HCT116 (cell line): Measurements from ENCODE around the gene MDP1. TPM values are rescaled to one million over a fixed set of nuclear protein-coding genes. Genes with fewer than 3 reads are reported as not detected.

Experiments used
- ATAC-seq: fragments of 200-7000 bp; cut with Tn5 transposase; 2 replicates; pipeline ENCODE4 v1.9.1; 2020; ENCODE audit warnings: mild to moderate bottlenecking, moderate library complexity
- Bru-seq: library from RNA; stranded (reverse); fragments of 400-500 nt; gene quantifications from one replicate; lab custom pipeline; 2021; lab: Mats Ljungman, UMichigan
- BruChase-seq, 2 experiments: library from RNA; stranded (reverse); fragments of 400-500 nt; gene quantifications; one replicate each; lab custom pipeline; 2021; lab: Mats Ljungman, UMichigan
- BruUV-seq: library from RNA; stranded (reverse); fragments of 400-500 nt; replicated peaks from 2 replicates; lab custom pipeline; 2021; lab: Mats Ljungman, UMichigan
- CTCF ChIA-PET: fragments of 300-600 bp; sonication (Branson Sonifier 250); formaldehyde crosslinking; loops from one replicate; lab custom pipeline; 2021; ENCODE audit warnings: antibody characterized with exemption; lab: Charles Lee
- POLR2A ChIA-PET: fragments of 300-600, 350-600 bp; sonication (Branson Sonifier 250); formaldehyde crosslinking; loops from one replicate; lab custom pipeline; 2021; ENCODE audit warnings: antibody characterized with exemption; lab: Charles Lee
- RAD21 ChIA-PET, 2 experiments: fragments of 300-600 bp; sonication (Branson Sonifier 250); formaldehyde crosslinking; loops; one replicate each; lab custom pipeline; 2023; ENCODE audit warnings: low total read pairs in 2 of 2; ENCODE audit not compliant: uncharacterized antibody in 2 of 2, unreplicated experiment in 2 of 2, low non-redundant PET in 1 of 2; lab: Charles Lee
- DNase-seq: peaks from one replicate; pipeline ENCODE4 v3.0.0-alpha.2; 2010; ENCODE audit warnings: low read depth, low spot score
- H2AFZ ChIP-seq: fragments of 200-600 bp; shearing (Covaris generic), sonication (generic); 2 replicates; pipeline ENCODE4 v1.6.1; 2017; ENCODE audit warnings: low read depth, mixed run types, mixed read lengths, antibody characterized with exemption, low read length; ENCODE audit not compliant: poor library complexity, severe bottlenecking
- H3K27ac ChIP-seq: 2 replicates; pipeline ENCODE4 v1.5.1; 2012; ENCODE audit warnings: low read depth, low read length
- H3K27me3 ChIP-seq: fragments of 200-600 bp; sonication (generic); 2 replicates; pipeline ENCODE4 v1.6.1; 2016; ENCODE audit warnings: mixed run types, low read length, mixed read lengths; ENCODE audit not compliant: insufficient read depth
- H3K36me3 ChIP-seq, 2 experiments: fragments of 200-500 bp in 1 of 2; fragments of 200-600 bp in 1 of 2; sonication (Bioruptor generic) in 1 of 2; sonication (generic) in 1 of 2; 2 replicates each; pipeline versions ENCODE4 v1.5.1 to v1.6.1; 2014 to 2016; ENCODE audit warnings: low read length in 2 of 2, inconsistent platforms in 1 of 2, mixed read lengths in 1 of 2, mixed run types in 1 of 2; ENCODE audit not compliant: insufficient read depth in 2 of 2, control insufficient read depth in 1 of 2
- H3K4me1 ChIP-seq, 2 experiments: fragments of 200-600 bp in 1 of 2; sonication (generic) in 1 of 2; 2 replicates each; pipeline versions ENCODE4 v1.5.1 to v1.6.1; 2012 to 2017; ENCODE audit warnings: low read length in 2 of 2, inconsistent platforms in 1 of 2, mild to moderate bottlenecking in 1 of 2, mixed read lengths in 1 of 2, mixed run types in 1 of 2, moderate library complexity in 1 of 2; ENCODE audit not compliant: insufficient read depth in 2 of 2, control insufficient read depth in 1 of 2
- H3K4me2 ChIP-seq: fragments of 200-600 bp; sonication (generic); 2 replicates; pipeline ENCODE4 v1.6.1; 2017; ENCODE audit warnings: mixed run types, low read length, mixed read lengths
- H3K4me3 ChIP-seq, 2 experiments: fragments of 200-600 bp in 1 of 2; sonication (generic) in 1 of 2; replicated peaks in 1 of 2; 2 replicates each; pipeline ENCODE4 v1.5.1; 2011 to 2016; ENCODE audit warnings: low read length in 2 of 2, control low read depth in 1 of 2, low read depth in 1 of 2, mild to moderate bottlenecking in 1 of 2, mixed read lengths in 1 of 2, mixed run types in 1 of 2
- H3K79me2 ChIP-seq: fragments of 200-600 bp; sonication (generic); 2 replicates; pipeline ENCODE4 v1.6.1; 2017; ENCODE audit warnings: mild to moderate bottlenecking, mixed run types, low read length, moderate library complexity, mixed read lengths; ENCODE audit not compliant: insufficient read depth
- H3K9ac ChIP-seq: fragments of 200-600 bp; sonication (generic); 2 replicates; pipeline ENCODE4 v1.6.1; 2016; ENCODE audit warnings: low read length, mixed read lengths
- H3K9me2 ChIP-seq: fragments of 200-600 bp; sonication (generic), shearing (Covaris generic); 2 replicates; pipeline ENCODE4 v1.6.1; 2017; ENCODE audit warnings: mixed run types, mild to moderate bottlenecking, moderate library complexity; ENCODE audit not compliant: insufficient read depth
- H3K9me3 ChIP-seq, 2 experiments: fragments of 200-500 bp in 1 of 2; fragments of 200-600 bp in 1 of 2; sonication (Bioruptor generic) in 1 of 2; sonication (generic) in 1 of 2; 2 replicates each; pipeline ENCODE4 v1.6.1; 2014 to 2017; ENCODE audit warnings: low read length in 2 of 2, mixed read lengths in 2 of 2, inconsistent platforms in 1 of 2, low read depth in 1 of 2, mild to moderate bottlenecking in 1 of 2, mixed run types in 1 of 2, moderate library complexity in 1 of 2; ENCODE audit not compliant: control insufficient read depth in 1 of 2, insufficient read depth in 1 of 2
- H4K20me1 ChIP-seq: fragments of 200-600 bp; sonication (generic), shearing (Covaris generic); 2 replicates; pipeline ENCODE4 v1.6.1; 2017; ENCODE audit warnings: mixed run types, mild to moderate bottlenecking, moderate library complexity; ENCODE audit not compliant: insufficient read depth
- ATF3 ChIP-seq: IDR thresholded peaks from 2 replicates; pipeline ENCODE4 v1.6.1; 2012
- CEBPB ChIP-seq: IDR thresholded peaks from 2 replicates; pipeline ENCODE4 v1.6.1; 2012; ENCODE audit warnings: low read depth
- EZH2 ChIP-seq: fragments of 200-600 bp; sonication (generic); IDR thresholded peaks from 2 replicates; pipeline ENCODE4 v1.6.1; 2017; ENCODE audit warnings: antibody characterized with exemption, mixed run types
- EZH2phosphoT487 ChIP-seq: fragments of 200-600 bp; IDR thresholded peaks from 2 replicates; pipeline ENCODE4 v1.6.1; 2018; ENCODE audit warnings: antibody characterized with exemption, borderline replicate concordance
- FOSL1 ChIP-seq: IDR thresholded peaks from 2 replicates; pipeline ENCODE4 v1.6.1; 2012; ENCODE audit warnings: low read depth
- RAD21 ChIP-seq: IDR thresholded peaks from 2 replicates; pipeline ENCODE4 v1.6.1; 2012; ENCODE audit warnings: low read depth, mild to moderate bottlenecking
- REST ChIP-seq: IDR thresholded peaks from 2 replicates; pipeline ENCODE4 v1.6.1; 2012; ENCODE audit warnings: low read depth
- SP1 ChIP-seq: IDR thresholded peaks from 2 replicates; pipeline ENCODE4 v1.6.1; 2012; ENCODE audit warnings: low read depth
- TCF7L2 ChIP-seq: IDR thresholded peaks from 2 replicates; pipeline ENCODE4 v1.7.0; 2011; ENCODE audit warnings: borderline replicate concordance, inconsistent platforms; ENCODE audit not compliant: insufficient read depth, insufficient read length; ENCODE audit errors: extremely low read depth
- YY1 ChIP-seq: IDR thresholded peaks from 2 replicates; pipeline ENCODE4 v1.6.1; 2011; ENCODE audit warnings: low read length, low read depth, moderate library complexity, mild to moderate bottlenecking; ENCODE audit not compliant: insufficient replicate concordance; ENCODE audit errors: extremely low read depth
- ZBTB33 ChIP-seq: IDR thresholded peaks from 2 replicates; pipeline ENCODE4 v1.6.1; 2011; ENCODE audit warnings: mild to moderate bottlenecking, low read length, moderate library complexity; ENCODE audit not compliant: insufficient replicate concordance; ENCODE audit errors: extremely low read depth
- ZFX ChIP-seq: fragments of 450-650 bp; IDR thresholded peaks from 2 replicates; pipeline ENCODE4 v1.6.1; 2017
- intact Hi-C: fragments of 100-400 bp; cut with micrococcal nuclease; formaldehyde crosslinking; loops from 2 replicates; pipeline ENCODE4 v1.10.0; 2022
- long read RNA-seq: library from polyadenylated mRNA; unstranded; transcript quantifications from one replicate; pipeline ENCODE4 v2.0.0, GENCODE V29; 2021; ENCODE audit not compliant: unreplicated experiment
- polyA plus RNA-seq: library from polyadenylated mRNA; unstranded; fragments of >200 nt; gene quantifications from 2 replicates; pipeline ENCODE4 v1.2.1, GENCODE V29; 2012; ENCODE audit warnings: missing spikeins
- total RNA-seq: library from RNA; stranded (reverse); gene quantifications from one replicate; pipeline ENCODE4 v1.2.1, GENCODE V29; 2021; ENCODE audit not compliant: unreplicated experiment
- TF ChIP-seq, protein P1 (sequence below): IDR thresholded peaks from 2 replicates; pipeline ENCODE4 v1.6.1; 2012
- TF ChIP-seq, protein P2 (sequence below), 3 experiments: fragments of 200-600 bp in 1 of 3; sonication (generic) in 1 of 3; IDR thresholded peaks in 2 of 3; conservative IDR thresholded peaks in 1 of 3; 2 replicates each; pipeline ENCODE4 v1.5.1; 2012 to 2017; ENCODE audit warnings: low read depth in 2 of 3, low read length in 2 of 3, antibody characterized with exemption in 1 of 3, borderline replicate concordance in 1 of 3, control low read depth in 1 of 3, mild to moderate bottlenecking in 1 of 3, mixed read lengths in 1 of 3, mixed run types in 1 of 3, moderate library complexity in 1 of 3; ENCODE audit not compliant: insufficient read depth in 1 of 3

The MDP1 gene
- 15.9 TPM for total RNA-seq
- 17.0 and 20.9 TPM in 2 replicates for polyA plus RNA-seq
- percentile 75 among the genes with signal in this experiment for Bru-seq, nascent RNA
- percentile 90 among the genes with signal in this experiment for BruChase-seq, experiment 1, labeled RNA remaining after a 6-hour chase
- percentile 94 among the genes with signal in this experiment for BruChase-seq, experiment 2, labeled RNA remaining after a 2-hour chase
- long read RNA-seq, partial matches to known transcripts = 0 of 9 reads
- long read RNA-seq, other reads (novel, unspliced or antisense) = 3 of 9 reads

DNA sequence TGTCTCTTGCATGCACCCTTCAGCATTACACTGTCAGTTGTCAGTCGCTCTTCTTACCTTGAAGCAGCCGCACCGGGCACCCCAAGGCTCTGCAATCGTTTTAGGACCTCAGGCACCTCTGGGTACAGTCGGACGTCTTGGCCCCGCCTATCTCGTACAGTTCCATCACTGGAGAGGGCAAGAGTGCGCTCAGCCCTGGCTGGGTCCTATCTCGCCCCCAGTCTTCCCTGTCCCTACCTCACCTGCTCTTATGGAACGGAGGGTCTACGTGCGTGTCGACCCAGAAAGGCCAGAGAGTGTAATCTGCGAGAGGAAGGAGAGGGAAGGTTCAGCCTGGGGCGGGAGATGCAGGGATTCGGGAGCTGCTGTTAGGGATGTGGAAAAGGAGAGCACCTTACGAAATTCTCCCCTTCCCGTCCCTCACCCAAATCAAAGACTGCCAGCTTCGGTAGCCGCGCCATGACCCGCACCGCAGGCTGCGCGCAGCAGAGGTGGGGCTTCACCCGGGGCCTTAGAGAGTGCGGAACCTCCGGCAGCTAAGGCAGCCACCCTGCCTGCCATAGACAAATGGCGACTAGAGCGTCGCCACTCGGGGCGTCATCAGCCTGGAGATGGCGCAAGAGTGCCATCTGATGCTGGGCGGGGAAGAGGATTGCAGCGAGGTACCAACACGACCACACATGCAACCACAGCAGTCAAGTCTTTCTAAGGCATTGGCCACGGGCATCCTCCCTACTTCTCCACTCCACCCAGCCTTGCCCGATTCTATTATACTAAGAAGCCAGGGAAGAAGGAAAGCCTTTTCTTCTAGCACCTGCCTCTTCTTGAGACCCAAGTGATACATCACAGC, at the start of gene MDP1:
Gene MDP1, minus strand, starts transcription at position 572 of the 850 bp plus-strand sequence. Its CDS starts 111 bp downstream, at position 461.
- Histone ChIP-seq H3K4me2 (peak within 1 kb of the TSS; percentile 87), H3K9me2 (no peaks in the 10 kb centered on the region), H3K36me3 (peaks cover 0 to 4% of the 10 kb centered on the region in 2 experiments; a peak in 2 of 4 replicates), H4K20me1 (no peaks in the 10 kb centered on the region), H3K9me3 (no peaks in the 10 kb centered on the region), H3K27me3 (no peaks in the 10 kb centered on the region), H3K4me3 (peak within 1 kb of the TSS; percentile 87 to 97), H3K27ac (peak within 1 kb of the TSS; percentile 88), H3K9ac (peak within 1 kb of the TSS; percentile 77), H3K4me1 (peaks cover 22 to 29% of the 10 kb centered on the region in 2 experiments), H3K79me2 (peaks cover 30% of the 10 kb centered on the region), H2AFZ (no peak within 1 kb of the TSS)
- ChIA-PET RAD21 (no interaction called here), CTCF (interaction anchor here (0.8 to 1.5 kb wide), 6 partner anchors 13 to 93 kb away, joined by 3 to 10 read pairs (median 4); partner anchors contain the start of genes DHRS1, IRF9, NOP9 and RABGGTA), POLR2A (interaction anchor here (1.1 to 1.2 kb wide), 2 partner anchors 13 to 27 kb away, joined by 3 to 6 read pairs; partner anchors contain the start of gene TINF2)
- peak; percentile 78 for DNase-seq
- intact Hi-C loops = loop anchor here (1.0 to 10.0 kb wide), 3 partner anchors 17 to 219 kb away; partner anchors contain the start of genes GMPR2 and NEDD8
- BruUV-seq = TSS peak; percentile 16
- peak; percentile 72 for ATAC-seq
- peak; percentile 61 for TF ChIP-seq RAD21
- TF ChIP-seq, protein P1, sequence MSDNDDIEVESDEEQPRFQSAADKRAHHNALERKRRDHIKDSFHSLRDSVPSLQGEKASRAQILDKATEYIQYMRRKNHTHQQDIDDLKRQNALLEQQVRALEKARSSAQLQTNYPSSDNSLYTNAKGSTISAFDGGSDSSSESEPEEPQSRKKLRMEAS = peak; percentile 83
- no peak for TF ChIP-seq EZH2phosphoT487
- no peak for TF ChIP-seq REST
- peak; percentile 88 for TF ChIP-seq CEBPB
- TF ChIP-seq ZFX = peak; percentile 51; the same call in 1 of the 2 replicates
- TF ChIP-seq, protein P2, sequence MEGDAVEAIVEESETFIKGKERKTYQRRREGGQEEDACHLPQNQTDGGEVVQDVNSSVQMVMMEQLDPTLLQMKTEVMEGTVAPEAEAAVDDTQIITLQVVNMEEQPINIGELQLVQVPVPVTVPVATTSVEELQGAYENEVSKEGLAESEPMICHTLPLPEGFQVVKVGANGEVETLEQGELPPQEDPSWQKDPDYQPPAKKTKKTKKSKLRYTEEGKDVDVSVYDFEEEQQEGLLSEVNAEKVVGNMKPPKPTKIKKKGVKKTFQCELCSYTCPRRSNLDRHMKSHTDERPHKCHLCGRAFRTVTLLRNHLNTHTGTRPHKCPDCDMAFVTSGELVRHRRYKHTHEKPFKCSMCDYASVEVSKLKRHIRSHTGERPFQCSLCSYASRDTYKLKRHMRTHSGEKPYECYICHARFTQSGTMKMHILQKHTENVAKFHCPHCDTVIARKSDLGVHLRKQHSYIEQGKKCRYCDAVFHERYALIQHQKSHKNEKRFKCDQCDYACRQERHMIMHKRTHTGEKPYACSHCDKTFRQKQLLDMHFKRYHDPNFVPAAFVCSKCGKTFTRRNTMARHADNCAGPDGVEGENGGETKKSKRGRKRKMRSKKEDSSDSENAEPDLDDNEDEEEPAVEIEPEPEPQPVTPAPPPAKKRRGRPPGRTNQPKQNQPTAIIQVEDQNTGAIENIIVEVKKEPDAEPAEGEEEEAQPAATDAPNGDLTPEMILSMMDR (IDR thresholded peaks at IDR 0.05 in 2 of 3, conservative IDR thresholded peaks at IDR 0.05 in 1 of 3; ENCODE audit: borderline replicate concordance in 1 of 3, insufficient read depth in 1 of 3, low read depth in 2 of 3, low read length in 2 of 3) = peak; percentile 23 to 64 (median 40); a peak in 3 of 6 replicates
- TF ChIP-seq TCF7L2 = peak; percentile 48
- no peak for TF ChIP-seq ATF3
- TF ChIP-seq YY1 = peak; percentile 87
- no peak for TF ChIP-seq ZBTB33
- TF ChIP-seq FOSL1 = no peak
- no peak for TF ChIP-seq EZH2
- peak; percentile 47 for TF ChIP-seq SP1
